Activated T-cell treated with anti-CD3 and anti-CD28 coated beads, Interleukin-2, amount 50 U/mL, for 72 hours (primary cell): Measurements from ENCODE around the gene HAUS5. TPM values are rescaled to one million over a fixed set of nuclear protein-coding genes. Genes with fewer than 3 reads are reported as not detected.

ENCODE experiments used
- ATAC-seq, 2 donors: fragments of 150-1000 bp; cut with Tn5 transposase; replicated peaks in 1 of 2; 2 replicates each; pipeline ENCODE4 v1.10.0; 2021; ENCODE audit warnings: moderate library complexity in 2 of 2, mild to moderate bottlenecking in 1 of 2
- DNase-seq, 2 donors: peaks; one replicate each; pipeline ENCODE4 v3.0.0; 2021 to 2022; ENCODE audit warnings: mixed read lengths in 1 of 2
- H3K27ac Mint-ChIP-seq: one replicate; pipeline ENCODE4 v1.8.0; 2022; ENCODE audit warnings: mild to moderate bottlenecking, moderate library complexity, mixed read lengths
- H3K27me3 Mint-ChIP-seq: one replicate; pipeline ENCODE4 v1.8.0; 2022; ENCODE audit warnings: low read depth, mixed read lengths
- H3K36me3 Mint-ChIP-seq, 2 donors: one replicate each; pipeline ENCODE4 v1.8.0; 2022; ENCODE audit warnings: mixed read lengths in 2 of 2, mild to moderate bottlenecking in 1 of 2; ENCODE audit not compliant: insufficient read depth in 2 of 2
- H3K4me1 Mint-ChIP-seq: one replicate; pipeline ENCODE4 v1.8.0; 2022; ENCODE audit warnings: low read depth, mixed read lengths
- H3K4me3 Mint-ChIP-seq, 2 donors: one replicate each; pipeline ENCODE4 v1.8.0; 2022; ENCODE audit warnings: mild to moderate bottlenecking in 2 of 2, mixed read lengths in 2 of 2, moderate library complexity in 2 of 2
- H3K9me3 Mint-ChIP-seq, 2 donors: one replicate each; pipeline ENCODE4 v1.8.0; 2022; ENCODE audit warnings: mixed read lengths in 2 of 2
- total RNA-seq, 2 donors: library from RNA; stranded (reverse); gene quantifications; one replicate each; pipeline ENCODE4 v1.2.3, GENCODE V29; 2022

The HAUS5 gene
- total RNA-seq, 2 donors from 2014 or later, result 39.2 to 55.3 TPM

DNA sequence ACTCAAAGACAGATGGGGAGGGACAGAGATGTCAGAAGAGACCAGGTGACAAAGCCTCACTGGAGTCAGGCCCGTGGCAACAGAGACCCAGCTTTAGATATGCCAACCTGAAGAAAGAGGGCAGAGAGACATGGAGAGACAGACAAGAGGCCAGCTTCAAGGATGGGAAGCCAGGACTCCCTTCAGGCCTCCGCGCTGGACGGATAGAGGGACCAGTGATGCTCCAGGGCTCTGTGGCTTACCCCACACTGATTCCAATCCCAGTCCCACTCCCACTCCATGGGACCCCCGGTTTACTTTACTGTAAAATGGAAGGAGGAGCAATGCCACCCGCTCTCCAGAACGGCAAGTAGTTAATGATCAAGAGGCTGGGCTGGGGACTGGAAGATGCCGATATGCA lies 27.3 kb downstream of the HAUS5 start:
- H3K27ac Mint-ChIP-seq, result no peak overlapping the region
- H3K36me3 Mint-ChIP-seq, result peaks cover 1 to 10% of the 10 kb centered on the region in 2 donors

DNA sequence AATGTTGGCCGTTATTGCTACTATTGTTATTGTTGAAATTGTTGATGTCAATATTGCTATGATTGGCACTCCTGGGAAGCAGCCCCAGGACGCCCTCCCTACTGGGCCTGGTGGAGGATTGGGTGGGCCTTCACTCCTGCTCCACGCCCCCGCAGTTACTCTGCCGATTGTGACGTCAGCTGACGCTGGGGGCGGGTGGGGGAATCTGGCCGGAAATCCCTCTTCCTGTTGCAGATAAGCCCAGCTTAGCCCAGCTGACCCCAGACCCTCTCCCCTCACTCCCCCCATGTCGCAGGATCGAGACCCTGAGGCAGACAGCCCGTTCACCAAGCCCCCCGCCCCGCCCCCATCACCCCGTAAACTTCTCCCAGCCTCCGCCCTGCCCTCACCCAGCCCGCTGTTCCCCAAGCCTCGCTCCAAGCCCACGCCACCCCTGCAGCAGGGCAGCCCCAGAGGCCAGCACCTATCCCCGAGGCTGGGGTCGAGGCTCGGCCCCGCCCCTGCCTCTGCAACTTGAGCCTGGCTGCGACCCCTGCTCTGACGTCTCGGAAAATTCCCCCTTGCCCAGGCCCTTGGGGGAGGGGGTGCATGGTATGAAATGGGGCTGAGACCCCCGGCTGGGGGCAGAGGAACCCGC lies 29.1 kb downstream of the HAUS5 start, which contains the start of gene ETV2:
Gene ETV2, plus strand, starts transcription at position 231 of the 637 bp plus-strand sequence. CDS start 716 bp downstream, outside the sequence.
- H3K9me3 Mint-ChIP-seq, result no peaks in the 10 kb centered on the region
- H3K4me3 Mint-ChIP-seq, result peak within 1 kb of the TSS; percentile 91 to 92
- peaks cover 0 to 1% of the 10 kb centered on the region in 2 donors for H3K36me3 Mint-ChIP-seq
- ATAC-seq (no peak), DNase-seq (peak; percentile 53 to 69)
- peaks cover 35% of the 10 kb centered on the region for H3K4me1 Mint-ChIP-seq
- H3K27me3 Mint-ChIP-seq, result no peaks in the 10 kb centered on the region
- H3K27ac Mint-ChIP-seq, result peak within 1 kb of the TSS; percentile 38

More for the DNA sequence above, 27.3 kb downstream of the HAUS5 start:
- Mint-ChIP-seq H3K27me3 (no peaks in the 10 kb centered on the region), H3K4me1 (peaks cover 25% of the 10 kb centered on the region), H3K9me3 (no peaks in the 10 kb centered on the region), H3K4me3 (no peak overlapping the region)
- DNase-seq, result no peak
- no peak for ATAC-seq

DNA sequence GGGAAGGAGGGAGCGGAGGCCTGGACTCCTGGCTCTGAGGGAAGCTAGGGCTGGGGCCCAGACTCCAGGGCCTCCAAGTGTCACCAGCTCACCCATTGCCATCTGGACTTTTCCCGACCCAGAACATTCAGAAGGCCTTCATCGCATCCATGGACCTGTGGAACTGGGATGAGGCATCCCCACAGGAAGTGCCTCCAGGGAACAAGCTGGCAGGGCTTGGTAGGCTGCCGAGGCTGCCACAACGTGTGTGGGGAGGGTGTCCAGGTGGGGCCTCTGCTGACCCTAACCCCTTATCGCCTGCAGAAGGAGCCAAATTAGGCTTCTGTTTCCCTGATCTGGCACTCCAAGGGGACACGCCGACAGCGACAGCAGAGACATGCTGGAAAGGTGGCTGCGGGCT lies 29.8 kb downstream of the HAUS5 start:
- Mint-ChIP-seq H3K9me3 (no peaks in the 10 kb centered on the region), H3K36me3 (peaks cover 0 to 1% of the 10 kb centered on the region in 2 donors), H3K4me1 (peaks cover 37% of the 10 kb centered on the region), H3K27me3 (no peaks in the 10 kb centered on the region), H3K4me3 (peak overlapping the region; percentile 91 to 92), H3K27ac (no peak overlapping the region)
- ATAC-seq, result no peak
- DNase-seq, result no peak

DNA sequence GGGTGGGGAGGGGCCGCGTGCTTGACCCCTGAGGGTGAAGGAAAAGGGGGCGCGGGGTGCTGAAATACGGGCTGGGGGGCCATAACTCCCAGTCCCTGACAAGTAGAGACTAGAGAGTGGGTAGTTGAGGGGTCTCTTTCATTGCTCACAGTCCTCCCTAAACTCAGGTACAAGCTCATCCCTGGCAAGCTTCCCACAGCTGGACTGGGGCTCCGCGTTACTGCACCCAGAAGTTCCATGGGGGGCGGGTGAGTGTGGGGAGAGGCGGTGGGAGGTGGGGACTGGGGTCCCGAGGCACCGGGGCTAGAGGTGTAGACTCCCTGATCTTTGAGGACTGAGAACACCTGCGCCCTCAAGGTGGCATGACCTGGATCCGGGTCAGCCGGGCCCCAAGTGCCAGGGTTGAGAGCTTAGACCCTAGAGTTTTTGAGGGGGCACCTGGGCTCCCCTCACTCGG lies 30.3 kb downstream of the HAUS5 start:
- ATAC-seq, result no peak
- peaks cover 0 to 1% of the 10 kb centered on the region in 2 donors for H3K36me3 Mint-ChIP-seq
- no peak for DNase-seq
- peak overlapping the region; percentile 91 to 92 for H3K4me3 Mint-ChIP-seq
- no peaks in the 10 kb centered on the region for H3K27me3 Mint-ChIP-seq
- peaks cover 37% of the 10 kb centered on the region for H3K4me1 Mint-ChIP-seq
- no peaks in the 10 kb centered on the region for H3K9me3 Mint-ChIP-seq
- no peak overlapping the region for H3K27ac Mint-ChIP-seq

DNA sequence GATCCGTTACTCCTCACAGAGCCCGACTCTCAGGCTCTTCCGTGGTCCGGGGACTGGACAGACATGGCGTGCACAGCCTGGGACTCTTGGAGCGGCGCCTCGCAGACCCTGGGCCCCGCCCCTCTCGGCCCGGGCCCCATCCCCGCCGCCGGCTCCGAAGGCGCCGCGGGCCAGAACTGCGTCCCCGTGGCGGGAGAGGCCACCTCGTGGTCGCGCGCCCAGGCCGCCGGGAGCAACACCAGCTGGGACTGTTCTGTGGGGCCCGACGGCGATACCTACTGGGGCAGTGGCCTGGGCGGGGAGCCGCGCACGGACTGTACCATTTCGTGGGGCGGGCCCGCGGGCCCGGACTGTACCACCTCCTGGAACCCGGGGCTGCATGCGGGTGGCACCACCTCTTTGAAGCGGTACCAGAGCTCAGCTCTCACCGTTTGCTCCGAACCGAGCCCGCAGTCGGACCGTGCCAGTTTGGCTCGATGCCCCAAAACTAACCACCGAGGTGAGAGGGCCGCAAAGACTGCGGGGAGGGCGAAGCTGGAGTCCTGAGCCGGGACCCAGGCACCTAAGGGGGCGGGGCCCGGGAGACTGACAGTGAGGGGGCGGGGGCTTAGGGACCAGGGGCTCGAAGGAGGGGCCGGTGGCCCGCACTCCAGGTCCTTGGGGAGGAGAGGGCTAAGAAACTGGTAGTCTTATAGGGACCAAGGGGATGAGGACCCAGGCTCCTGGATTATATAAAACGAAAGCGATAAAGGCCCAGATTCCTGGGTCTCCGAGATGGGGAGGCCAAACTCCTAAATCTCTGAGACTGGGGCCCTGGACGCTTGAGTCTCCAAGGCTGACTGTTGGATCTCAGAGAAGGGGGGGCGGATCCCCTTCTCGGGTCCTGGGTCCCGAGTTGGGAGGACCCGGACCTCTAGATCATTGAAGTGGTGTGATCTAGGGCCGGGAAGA lies 31.0 kb downstream of the HAUS5 start:
- DNase-seq (peak; percentile 89), ATAC-seq (peak; percentile 54 to 56)
- peak overlapping the region; percentile 91 to 92 for H3K4me3 Mint-ChIP-seq
- no peaks in the 10 kb centered on the region for H3K36me3 Mint-ChIP-seq
- H3K9me3 Mint-ChIP-seq, result no peaks in the 10 kb centered on the region
- H3K27ac Mint-ChIP-seq, result peak overlapping the region; percentile 50
- no peaks in the 10 kb centered on the region for H3K27me3 Mint-ChIP-seq
- peaks cover 37% of the 10 kb centered on the region for H3K4me1 Mint-ChIP-seq

DNA sequence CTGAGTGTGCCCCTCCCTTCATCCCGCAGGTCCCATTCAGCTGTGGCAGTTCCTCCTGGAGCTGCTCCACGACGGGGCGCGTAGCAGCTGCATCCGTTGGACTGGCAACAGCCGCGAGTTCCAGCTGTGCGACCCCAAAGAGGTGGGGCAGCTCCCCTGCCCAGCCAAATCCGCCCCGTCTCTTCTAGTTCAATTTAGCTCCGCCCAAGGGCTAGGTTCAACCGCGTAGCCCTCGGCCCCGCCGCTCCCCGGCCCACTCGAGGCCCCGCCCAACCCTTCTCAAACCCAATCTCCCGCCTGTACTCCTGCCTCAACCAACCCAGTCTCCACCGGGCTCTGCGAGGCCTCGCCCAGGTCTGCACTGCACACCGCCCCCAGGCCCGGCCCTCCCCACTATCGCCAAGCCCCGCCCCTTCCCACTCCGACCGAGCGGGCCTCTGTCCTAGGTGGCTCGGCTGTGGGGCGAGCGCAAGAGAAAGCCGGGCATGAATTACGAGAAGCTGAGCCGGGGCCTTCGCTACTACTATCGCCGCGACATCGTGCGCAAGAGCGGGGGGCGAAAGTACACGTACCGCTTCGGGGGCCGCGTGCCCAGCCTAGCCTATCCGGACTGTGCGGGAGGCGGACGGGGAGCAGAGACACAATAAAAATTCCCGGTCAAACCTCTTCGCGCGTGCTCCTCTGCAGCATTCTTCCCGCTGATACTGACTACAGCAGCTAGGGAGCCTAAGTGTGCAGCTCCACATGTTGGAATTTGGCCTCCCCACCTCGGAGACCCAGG lies 31.9 kb downstream of the HAUS5 start:
- Mint-ChIP-seq H3K27me3 (no peaks in the 10 kb centered on the region), H3K9me3 (no peaks in the 10 kb centered on the region), H3K4me3 (peak overlapping the region; percentile 91 to 92), H3K4me1 (peaks cover 46% of the 10 kb centered on the region), H3K36me3 (peaks cover 2 to 5% of the 10 kb centered on the region in 2 donors), H3K27ac (peak overlapping the region; percentile 88)
- DNase-seq, result peak; percentile 98 to 99
- peak; percentile 83 to 86 for ATAC-seq

DNA sequence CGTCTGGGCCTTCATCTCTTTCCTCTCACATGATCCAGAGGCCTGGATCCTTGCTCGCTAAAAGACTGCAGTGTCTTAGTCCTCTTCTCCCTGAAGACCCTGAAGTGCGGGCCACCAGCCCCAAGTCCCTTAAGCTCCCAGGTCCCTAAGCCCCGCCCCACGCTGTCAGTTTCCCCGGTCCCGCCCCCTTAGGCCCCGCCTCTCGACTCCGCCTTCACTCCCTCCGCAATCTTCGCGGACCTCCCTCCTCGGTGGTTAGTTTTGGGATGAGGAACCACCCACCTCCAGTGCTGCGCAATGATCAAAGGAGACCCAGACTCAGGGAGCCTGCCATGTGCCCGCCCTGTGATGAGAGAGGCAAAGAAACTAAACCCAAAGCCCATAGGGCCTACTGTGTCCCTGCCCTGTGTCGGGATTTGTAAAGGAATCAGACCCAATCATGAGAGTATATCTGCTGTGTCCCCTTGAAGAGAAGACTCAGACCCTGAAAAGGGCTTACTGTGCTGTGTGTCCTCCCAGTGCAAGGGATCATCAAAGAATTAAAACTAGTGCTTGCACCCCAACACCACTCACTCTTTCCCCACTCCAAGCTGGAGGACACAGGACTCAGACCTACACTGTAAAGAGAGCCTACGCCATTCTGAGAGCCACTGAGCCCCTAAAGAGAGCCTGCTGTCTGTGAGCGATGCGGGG lies 32.6 kb downstream of the HAUS5 start:
- H3K4me1 Mint-ChIP-seq, result peaks cover 53% of the 10 kb centered on the region
- peaks cover 2 to 5% of the 10 kb centered on the region in 2 donors for H3K36me3 Mint-ChIP-seq

DNA sequence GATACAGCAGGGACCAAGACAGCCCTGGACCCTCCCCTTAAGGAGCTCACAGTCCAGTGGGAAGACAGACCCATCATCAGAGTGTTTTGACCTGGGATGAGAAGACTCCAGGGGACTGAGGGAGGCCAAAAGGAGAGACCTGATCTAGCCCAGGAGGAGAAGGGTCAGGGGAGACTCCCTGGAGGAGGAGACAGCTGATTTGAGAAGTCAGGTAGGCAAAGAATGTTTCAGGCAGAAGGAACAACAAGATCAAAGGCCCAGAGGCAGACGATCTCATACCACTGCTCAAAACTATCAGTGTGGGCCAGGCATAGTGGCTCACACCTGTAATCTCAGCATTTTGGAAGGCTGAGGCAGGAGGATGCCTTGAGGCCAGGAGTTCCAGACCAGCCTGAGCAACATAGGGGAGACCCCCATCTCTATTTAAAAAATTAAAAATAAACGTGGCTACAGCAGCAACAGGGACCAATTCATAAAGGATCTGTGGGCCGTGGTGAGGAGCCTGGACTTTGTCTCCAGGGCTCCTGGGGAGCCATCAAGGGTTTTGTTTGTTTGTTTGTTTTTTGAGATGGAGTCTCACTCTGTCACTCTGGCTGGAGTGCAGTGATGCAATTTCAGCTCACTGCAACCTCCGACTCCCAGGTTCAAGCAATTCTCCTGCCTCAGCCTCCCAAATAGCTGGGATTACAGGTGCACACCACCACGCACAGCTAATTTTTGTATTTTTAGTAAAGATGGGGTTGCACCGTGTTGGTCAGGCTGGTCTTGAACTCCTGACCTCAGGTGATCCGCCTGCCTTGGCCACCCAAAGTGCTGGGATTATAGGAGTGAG lies 33.4 kb downstream of the HAUS5 start:
- ATAC-seq (no peak), DNase-seq (no peak)
- Mint-ChIP-seq H3K9me3 (no peaks in the 10 kb centered on the region), H3K27ac (no peak overlapping the region), H3K4me3 (peak overlapping the region; percentile 91 to 92), H3K36me3 (peaks cover 2 to 5% of the 10 kb centered on the region in 2 donors), H3K27me3 (no peaks in the 10 kb centered on the region), H3K4me1 (peaks cover 59% of the 10 kb centered on the region)

More for the DNA sequence above, 32.6 kb downstream of the HAUS5 start:
- peak; percentile 91 to 92 for DNase-seq
- peak overlapping the region; percentile 91 to 92 for H3K4me3 Mint-ChIP-seq
- H3K27me3 Mint-ChIP-seq, result no peaks in the 10 kb centered on the region
- peak; percentile 16 to 20 for ATAC-seq
- H3K27ac Mint-ChIP-seq, result peak overlapping the region; percentile 88
- no peaks in the 10 kb centered on the region for H3K9me3 Mint-ChIP-seq

DNA sequence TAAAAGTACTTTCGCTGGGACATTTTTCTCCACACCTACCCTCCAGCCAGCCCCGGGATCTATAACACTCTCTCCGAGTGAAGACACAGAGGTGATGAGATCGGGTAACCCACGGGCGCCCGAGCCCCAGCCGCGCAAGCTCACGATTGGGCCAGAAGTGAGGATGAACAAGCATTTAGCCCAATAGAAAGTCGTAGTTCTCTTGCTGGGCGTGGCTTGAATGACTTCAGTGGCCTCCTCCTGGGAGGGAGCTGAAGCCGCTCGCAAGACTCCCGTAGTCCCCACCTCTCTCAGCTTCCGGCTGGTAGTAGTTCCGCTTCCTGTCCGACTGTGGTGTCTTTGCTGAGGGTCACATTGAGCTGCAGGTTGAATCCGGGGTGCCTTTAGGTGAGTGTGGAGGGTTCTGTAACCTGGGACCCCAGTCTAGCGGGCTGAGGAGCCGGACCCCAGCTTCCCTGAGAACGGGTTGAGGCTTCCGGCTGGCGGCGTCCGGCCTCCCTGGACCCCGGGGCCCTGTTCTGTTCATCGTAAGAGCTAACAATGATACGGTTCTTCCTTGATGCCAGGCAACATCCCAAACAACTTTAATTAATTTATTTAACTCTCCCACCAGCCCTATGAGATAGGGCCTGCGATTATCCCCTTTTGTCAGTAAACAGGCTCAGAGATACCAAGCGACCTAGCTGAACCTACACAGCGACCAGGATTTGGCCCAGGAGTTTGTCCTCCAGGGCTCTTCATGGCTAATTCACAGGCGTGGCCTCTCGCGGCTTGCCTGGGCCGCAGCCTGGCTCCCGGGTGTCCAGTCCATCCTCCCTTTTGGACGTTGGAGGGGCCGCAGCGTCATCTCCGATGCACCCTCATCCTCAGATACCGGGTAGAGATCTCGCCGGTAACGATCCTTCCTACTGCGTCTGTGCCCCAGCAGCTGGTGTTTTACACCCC lies 35.8 kb downstream of the HAUS5 start, which contains the start of gene COX6B1:
Gene COX6B1, plus strand, starts transcription at position 307 of the 945 bp plus-strand sequence. CDS start 2,921 bp downstream, outside the sequence.
- peaks cover 2 to 12% of the 10 kb centered on the region in 2 donors for H3K36me3 Mint-ChIP-seq
- peaks cover 43% of the 10 kb centered on the region for H3K4me1 Mint-ChIP-seq
- peak within 1 kb of the TSS; percentile 47 for H3K27ac Mint-ChIP-seq
- peak within 1 kb of the TSS; percentile 90 to 95 for H3K4me3 Mint-ChIP-seq
- peak; percentile 68 to 69 for ATAC-seq
- H3K9me3 Mint-ChIP-seq, result no peaks in the 10 kb centered on the region
- peak; percentile 92 to 96 for DNase-seq
- H3K27me3 Mint-ChIP-seq, result no peaks in the 10 kb centered on the region

DNA sequence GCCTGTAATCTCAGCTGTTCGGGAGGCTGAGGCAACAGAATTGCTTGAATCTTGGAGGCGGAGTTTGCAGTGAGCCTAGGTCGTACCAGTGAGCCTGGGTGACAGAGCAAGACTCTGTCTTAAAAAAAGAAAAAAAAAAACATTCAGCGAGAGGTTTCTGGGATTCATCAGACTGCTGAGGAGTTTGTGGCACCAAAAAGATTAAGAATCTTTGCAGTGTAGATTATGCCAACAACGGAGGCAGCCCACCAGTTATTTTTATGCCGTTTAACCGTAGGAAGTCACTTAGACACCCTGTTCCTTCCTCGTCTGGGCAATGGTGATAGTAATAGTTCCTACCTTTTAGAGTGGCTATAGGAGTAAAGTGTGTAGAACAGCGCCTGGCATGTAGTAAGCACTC lies 38.0 kb downstream of the HAUS5 start:
- no peak overlapping the region for H3K4me3 Mint-ChIP-seq
- H3K4me1 Mint-ChIP-seq, result peaks cover 32% of the 10 kb centered on the region
- H3K27me3 Mint-ChIP-seq, result no peaks in the 10 kb centered on the region
- DNase-seq (no peak), ATAC-seq (no peak)
- H3K9me3 Mint-ChIP-seq, result no peaks in the 10 kb centered on the region
- H3K27ac Mint-ChIP-seq, result no peak overlapping the region
- H3K36me3 Mint-ChIP-seq, result peaks cover 7 to 17% of the 10 kb centered on the region in 2 donors
